HG02798 (cell line): ENCODE measurements around the gene ALDH1L1.
"Not testable (repeated sequence)": the region's sequence is repeated elsewhere in the genome, so short reads cannot be mapped to it uniquely, and the experiment has no call there.

Source experiments
- ATAC-seq: cut with Tn5 transposase; IDR thresholded peaks from one replicate; pipeline ENCODE4 v1.9.1; 2021; ENCODE audit warnings: mild to moderate bottlenecking; ENCODE audit not compliant: unreplicated experiment, poor library complexity

The ALDH1L1 gene

GRCh38 chr3:126087552-126088175 lies 92.7 kb downstream of the ALDH1L1 start:
- ATAC-seq, result no peak

GRCh38 chr3:126085841-126086240 lies 94.5 kb downstream of the ALDH1L1 start:
- no peak for ATAC-seq

- no peak for ATAC-seq
Measured at GRCh38 chr3:126085276-126085675, 95.1 kb downstream of the ALDH1L1 start.

- no peak for ATAC-seq
Measured at GRCh38 chr3:126084768-126085180, 95.6 kb downstream of the ALDH1L1 start.

- peak; percentile 98 for ATAC-seq
Measured at GRCh38 chr3:126083913-126084767, 96.2 kb downstream of the ALDH1L1 start, which contains the start of gene SLC41A3. TSS of gene SLC41A3 (minus strand) at chr3:126084124. CDS start at chr3:126068219, 15,905 bp downstream.

- peak; percentile 41 for ATAC-seq
Measured at GRCh38 chr3:126083511-126083912, 96.9 kb downstream of the ALDH1L1 start.

- no peak for ATAC-seq
Measured at GRCh38 chr3:126083138-126083445, 97.3 kb downstream of the ALDH1L1 start.

- no peak for ATAC-seq
Measured at GRCh38 chr3:126082362-126083137, 97.8 kb downstream of the ALDH1L1 start.

GRCh38 chr3:126081618-126082361 lies 98.6 kb downstream of the ALDH1L1 start:
- no peak for ATAC-seq

GRCh38 chr3:126080970-126081369 lies 99.4 kb downstream of the ALDH1L1 start:
- ATAC-seq, result no peak

- ATAC-seq, result no peak
Measured at GRCh38 chr3:126078866-126079265, 101.5 kb downstream of the ALDH1L1 start.

- no peak for ATAC-seq
Measured at GRCh38 chr3:126077754-126078153, 102.6 kb downstream of the ALDH1L1 start.

- no peak for ATAC-seq
Measured at GRCh38 chr3:126076140-126076539, 104.2 kb downstream of the ALDH1L1 start.

GRCh38 chr3:126070146-126070545 lies 110.2 kb downstream of the ALDH1L1 start:
- ATAC-seq, result no peak

- no peak for ATAC-seq
Measured at GRCh38 chr3:126067959-126068358, 112.4 kb downstream of the ALDH1L1 start.

- not testable (repeated sequence) for ATAC-seq
Measured at GRCh38 chr3:126066676-126067075, 113.7 kb downstream of the ALDH1L1 start.

- ATAC-seq, result no peak
Measured at GRCh38 chr3:126065876-126066275, 114.5 kb downstream of the ALDH1L1 start.

GRCh38 chr3:126064627-126065258 lies 115.6 kb downstream of the ALDH1L1 start:
- no peak for ATAC-seq

- no peak for ATAC-seq
Measured at GRCh38 chr3:126063358-126063965, 116.9 kb downstream of the ALDH1L1 start.
